ENCODE results near the gene LRRC4C.

The LRRC4C gene

DNA sequence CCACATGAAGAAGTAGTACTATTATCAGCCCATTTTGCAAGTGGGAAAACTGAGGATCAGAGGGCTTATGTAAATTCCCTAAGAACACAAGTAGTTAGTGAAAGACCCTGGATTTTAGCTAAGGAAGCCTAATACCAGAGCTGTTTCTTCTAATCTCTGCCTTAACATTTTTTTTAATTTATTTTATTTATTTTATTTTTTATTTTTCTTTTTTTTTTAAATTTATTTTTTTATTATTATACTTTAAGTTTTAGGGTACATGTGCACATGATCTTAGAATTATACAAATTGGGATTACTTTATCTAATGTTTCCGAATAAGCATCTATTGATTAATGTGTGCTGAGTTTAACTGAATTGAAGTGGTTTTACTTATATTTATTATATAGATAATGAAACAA lies 1015.3 kb downstream of the LRRC4C start:
- DNase-seq (ENCODE audit: low read depth): no peak

DNA sequence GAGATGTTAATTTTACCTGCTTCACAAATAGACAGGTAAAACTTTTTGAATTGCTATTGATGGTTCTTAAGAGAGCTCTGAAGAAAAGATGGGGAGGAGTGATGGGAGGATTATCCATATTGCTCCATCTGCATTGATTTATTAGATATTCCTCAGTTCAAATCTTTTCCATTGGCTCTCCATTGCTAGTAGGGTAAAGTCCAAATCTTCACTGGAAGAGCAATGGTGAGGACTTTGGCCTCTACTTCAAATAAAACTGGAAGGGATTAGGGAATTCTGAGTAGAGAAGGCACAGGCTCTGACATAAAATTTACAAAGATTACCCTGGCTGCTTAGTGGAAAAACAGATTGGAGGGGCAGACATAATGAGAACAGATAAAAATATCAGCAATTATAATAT lies 1024.1 kb downstream of the LRRC4C start:
- DNase-seq (ENCODE audit: low read depth): no peak
- H3K4me3 ChIP-seq (ENCODE audit: low read depth, low read length): no peak overlapping the region

More for the DNA sequence above, 1015.3 kb downstream of the LRRC4C start:
- H3K4me3 ChIP-seq (ENCODE audit: low read depth, low read length): no peak overlapping the region

DNA sequence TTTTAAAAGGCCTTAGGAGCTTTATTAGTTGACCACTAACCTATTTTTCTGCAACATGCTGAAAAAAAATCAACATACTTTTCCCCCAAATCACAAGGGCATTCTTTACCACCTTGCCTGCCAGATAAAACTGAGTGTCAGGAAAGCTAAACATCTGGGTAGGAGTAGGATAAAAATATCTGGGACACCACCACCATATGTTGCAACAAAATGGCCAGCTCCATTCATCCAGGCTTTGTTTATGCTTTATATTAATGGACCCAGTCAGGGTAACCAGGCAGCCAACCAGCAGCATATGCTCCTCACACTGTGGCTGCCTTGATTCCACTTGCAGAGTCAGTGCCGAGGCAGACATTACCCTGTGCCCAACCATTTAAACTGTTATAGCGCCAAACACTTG lies 1024.5 kb downstream of the LRRC4C start:
- DNase-seq (ENCODE audit: low read depth): no peak
- no peak overlapping the region for H3K4me3 ChIP-seq (ENCODE audit: low read depth, low read length)

DNA sequence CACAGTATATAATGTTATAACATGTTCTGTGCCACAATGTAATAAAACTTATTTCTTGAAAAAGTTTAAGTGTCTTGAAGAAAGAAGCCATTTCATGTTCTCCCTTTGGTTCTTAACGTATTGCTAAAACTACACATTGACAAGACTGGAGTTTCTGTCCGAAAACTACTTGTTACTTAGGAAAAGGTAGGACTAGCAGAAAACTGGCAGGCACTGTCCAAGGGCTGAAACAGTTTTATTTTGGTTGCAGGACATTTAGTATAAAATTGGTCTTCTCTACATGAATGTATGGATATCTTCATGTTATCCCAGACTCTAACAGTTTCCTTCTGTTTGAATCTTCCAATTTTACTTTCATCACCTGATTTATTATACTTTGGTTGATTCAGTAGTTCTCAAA lies 1027.1 kb downstream of the LRRC4C start:
- no peak overlapping the region for H3K4me3 ChIP-seq (ENCODE audit: low read depth, low read length)
- no peak for DNase-seq (ENCODE audit: low read depth)

DNA sequence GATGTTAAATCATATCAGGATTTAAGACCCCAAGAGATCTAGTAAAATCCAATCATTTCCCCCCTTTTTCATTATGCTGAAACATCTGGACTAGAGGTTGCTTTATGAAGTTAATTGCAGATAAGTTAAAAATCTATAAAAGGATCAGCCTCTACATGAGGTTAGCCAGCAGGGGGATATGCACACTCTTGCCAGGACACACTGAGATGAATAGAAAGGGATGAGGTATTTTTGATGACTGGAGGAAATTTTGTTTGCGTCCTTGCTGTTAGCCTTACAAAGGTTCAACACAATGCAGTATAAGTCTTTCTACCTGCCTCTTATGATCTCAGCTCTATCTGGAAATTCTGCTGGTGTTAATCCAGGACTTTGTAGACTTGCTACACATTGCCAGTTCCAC lies 1034.3 kb downstream of the LRRC4C start:
- H3K4me3 ChIP-seq (ENCODE audit: low read depth, low read length): no peak overlapping the region
- DNase-seq (ENCODE audit: low read depth): no peak

DNA sequence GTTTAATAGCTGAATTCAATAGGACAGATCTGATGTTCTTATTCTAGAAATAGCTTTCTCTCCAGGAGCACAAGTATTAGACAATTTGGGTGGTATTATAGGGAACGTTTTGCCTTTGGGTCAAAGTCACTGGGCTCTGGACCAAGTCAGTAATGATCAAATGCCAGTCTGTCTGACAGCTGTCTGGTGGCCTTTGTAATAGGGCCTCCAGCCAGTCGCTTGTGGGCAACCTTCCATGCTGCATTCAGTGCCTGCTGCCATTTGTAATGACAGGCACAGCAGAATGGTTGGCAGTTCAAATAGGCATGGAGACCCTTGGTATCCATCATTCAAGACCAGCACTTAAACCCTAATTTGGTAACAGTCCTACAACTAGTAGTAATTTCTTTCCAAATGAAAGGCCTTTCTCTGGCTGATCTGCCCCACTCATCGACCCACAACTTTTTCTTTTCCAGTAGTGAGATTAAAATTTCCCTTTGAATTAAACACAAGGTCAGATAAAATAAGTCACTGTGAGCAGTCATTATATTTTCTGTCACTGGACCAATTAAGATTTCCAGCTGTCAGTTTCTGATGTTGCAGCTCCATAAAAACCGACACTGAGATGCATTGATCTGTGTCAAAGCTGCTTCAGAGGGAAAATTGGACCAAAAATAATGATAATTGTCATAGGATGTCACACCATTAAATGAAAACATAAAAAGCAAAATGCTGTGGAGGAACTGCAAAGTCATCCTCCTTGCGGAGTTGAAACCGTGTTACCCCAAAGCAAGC lies 1038.1 kb downstream of the LRRC4C start:
- DNase-seq (ENCODE audit: low read depth): no peak
- no peak overlapping the region for H3K4me3 ChIP-seq (ENCODE audit: low read depth, low read length)

DNA sequence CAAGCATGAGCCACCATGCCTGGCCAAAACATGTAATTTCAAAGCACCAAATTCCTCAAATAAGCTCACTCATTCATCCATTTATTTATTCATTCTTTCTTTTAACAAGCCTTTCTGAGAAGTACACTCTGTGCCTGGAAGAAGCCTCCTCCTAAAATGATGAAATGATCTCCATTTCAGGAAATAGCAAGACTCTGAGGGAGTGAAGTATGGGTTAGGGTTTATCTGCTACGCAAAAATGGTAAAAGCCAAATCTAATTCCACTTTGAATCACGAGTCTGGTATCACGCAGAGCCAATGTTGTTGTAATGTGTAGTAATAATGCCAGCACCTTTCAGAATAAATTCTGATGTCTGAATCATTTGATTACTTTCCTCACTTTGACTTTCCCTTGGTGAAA lies 1041.8 kb downstream of the LRRC4C start:
- H3K4me3 ChIP-seq (ENCODE audit: low read depth, low read length): no peak overlapping the region
- DNase-seq (ENCODE audit: low read depth): no peak

DNA sequence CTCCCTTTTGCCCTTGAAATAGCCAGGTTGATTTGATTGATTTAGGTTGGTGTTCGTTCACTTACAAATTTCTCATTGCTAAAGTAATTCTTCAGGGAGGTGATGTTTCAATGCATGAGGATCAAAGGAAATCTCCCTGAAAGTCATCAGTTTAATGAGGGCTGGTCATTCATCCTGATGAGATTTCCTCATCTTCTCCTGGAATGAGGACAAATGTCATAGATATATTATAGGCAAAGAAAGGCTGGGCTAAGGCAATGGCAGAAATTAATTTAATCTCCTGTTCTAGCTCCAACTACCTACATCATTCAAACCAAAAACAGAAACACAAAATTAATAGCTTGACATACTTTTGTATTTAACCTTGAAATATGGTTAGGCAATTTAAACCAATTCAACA lies 1052.1 kb downstream of the LRRC4C start:
- H3K4me3 ChIP-seq (ENCODE audit: low read depth, low read length): no peak overlapping the region
- DNase-seq (ENCODE audit: low read depth): no peak

DNA sequence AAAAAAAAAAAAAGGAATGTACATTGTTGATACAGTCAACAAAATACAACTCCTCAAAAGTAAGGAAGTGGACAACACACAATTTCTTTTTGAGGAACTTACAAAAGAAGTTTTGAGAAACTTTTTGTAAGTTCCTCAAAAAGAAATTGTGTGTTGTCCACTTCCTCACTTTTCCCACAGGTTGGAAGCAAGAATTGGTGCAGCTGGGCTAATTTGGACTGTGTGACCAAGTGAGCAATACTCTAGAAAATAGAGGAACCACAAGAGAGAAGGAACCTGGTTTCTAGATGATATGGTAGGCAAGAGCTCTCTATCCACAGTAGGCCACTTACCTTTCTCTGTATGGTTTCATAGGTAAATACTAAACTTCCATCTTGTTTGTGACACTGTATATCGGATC lies 1053.8 kb downstream of the LRRC4C start:
- no peak for DNase-seq (ENCODE audit: low read depth)
- no peak overlapping the region for H3K4me3 ChIP-seq (ENCODE audit: low read depth, low read length)

DNA sequence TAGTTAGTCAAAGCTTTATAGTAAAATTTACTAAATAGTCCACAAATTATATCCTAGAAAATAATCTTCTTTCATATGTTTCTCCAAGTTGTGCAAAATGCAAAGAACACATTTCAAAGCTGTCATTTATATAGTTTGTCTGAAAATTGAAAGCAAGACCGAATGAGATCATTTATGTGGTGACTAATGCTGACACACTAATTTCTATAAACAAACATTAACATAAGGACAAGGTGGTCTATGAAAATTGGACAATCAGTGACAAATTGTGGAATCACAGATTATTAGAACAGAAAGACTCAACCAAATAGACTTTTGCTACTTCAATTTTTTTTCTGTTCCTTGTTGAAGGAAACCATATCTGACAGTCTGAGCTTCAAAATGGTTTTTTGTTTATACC lies 1056.1 kb downstream of the LRRC4C start:
- H3K4me3 ChIP-seq (ENCODE audit: low read depth, low read length): no peak overlapping the region
- peak; percentile 2 for DNase-seq (ENCODE audit: low read depth)

DNA sequence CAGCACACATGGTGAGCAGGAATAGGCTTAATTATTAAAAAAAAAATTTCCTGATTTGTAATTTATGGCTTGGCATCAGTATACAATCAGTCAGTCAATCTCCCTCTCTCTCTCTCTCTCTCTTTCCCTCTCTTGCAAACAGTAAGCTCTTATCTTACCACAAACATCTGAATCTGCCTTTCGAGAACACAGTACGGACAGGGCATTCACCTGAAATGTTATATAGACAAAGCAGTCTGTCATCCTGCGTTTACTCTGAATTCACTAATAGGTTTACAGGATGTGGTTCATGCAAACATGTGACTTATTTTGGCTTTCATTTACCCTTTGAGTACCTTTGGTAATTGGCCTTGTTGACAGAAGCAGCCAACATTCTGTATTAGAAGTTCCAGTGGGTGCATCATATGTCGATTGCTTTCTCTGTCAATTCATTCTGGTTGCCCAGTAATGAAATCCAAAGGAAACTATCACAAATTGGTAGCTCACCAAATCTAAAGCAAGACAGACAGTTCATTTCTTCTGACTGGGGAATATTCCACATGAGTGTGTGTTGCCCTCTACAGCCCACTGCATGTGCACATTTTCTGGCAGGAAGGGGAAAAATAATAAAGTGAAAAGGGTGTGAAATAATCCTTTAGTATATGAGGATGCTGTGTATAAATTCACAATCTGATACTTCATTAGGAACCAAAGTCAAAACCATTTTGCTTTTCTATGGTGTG lies 1058.2 kb downstream of the LRRC4C start:
- no peak for DNase-seq (ENCODE audit: low read depth)
- H3K4me3 ChIP-seq (ENCODE audit: low read depth, low read length): no peak overlapping the region

DNA sequence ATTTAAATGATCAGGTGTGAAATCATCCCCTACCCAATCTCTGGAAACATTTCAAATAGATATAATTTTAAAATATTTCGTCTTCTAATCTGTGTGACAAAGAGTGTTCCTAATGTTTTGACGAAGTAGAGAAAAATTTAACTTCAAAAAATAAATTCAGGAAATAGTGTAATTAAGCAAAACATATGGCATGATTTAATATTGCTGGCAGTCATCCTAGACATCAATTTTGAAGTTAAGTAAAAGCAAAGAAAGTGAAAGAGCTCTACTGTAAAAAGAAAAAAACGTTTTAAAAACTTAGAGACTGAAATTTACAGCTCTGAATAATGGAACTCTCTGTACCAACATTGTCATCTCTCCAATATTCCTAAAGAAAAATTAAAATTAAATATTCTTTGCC lies 1062.3 kb downstream of the LRRC4C start:
- DNase-seq (ENCODE audit: low read depth): no peak
- H3K4me3 ChIP-seq (ENCODE audit: low read depth, low read length): no peak overlapping the region

DNA sequence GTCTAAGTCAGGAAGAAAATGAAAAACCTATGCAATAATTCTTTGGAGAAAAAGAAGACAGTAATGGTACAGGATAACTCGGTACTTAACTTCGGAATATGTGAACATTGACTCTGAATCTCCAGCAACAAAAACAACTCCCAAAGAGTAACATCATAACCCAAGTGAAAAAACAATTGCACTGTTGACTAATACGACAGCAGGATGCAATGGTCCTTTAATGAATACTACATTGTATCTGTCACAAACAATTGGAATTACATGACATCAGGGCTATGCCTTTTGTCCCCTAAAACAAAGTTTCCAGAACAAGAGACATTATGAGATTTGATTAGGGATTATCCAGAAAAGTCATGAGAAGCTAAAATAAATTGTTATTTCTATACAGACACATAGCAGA lies 1065.9 kb downstream of the LRRC4C start:
- DNase-seq (ENCODE audit: low read depth): no peak

DNA sequence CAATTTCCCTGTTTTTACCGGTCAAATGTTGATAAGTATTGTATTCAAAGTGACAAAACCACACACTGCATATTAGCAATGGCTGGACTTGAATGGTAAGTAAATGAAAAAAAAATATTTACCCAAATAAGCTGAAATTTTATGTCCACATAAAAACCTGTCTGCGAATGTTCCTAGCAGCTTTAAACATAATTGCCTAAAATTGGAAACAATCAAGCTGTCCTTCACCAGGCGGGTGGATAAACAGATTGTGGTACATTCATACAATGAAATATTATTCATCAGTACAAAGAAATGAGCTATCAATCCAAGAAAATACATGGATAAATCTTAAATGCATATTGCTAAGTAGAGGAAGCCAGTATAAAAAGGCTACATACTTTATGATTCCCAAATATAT lies 1067.8 kb downstream of the LRRC4C start:
- no peak for DNase-seq (ENCODE audit: low read depth)
- no peak overlapping the region for H3K4me3 ChIP-seq (ENCODE audit: low read depth, low read length)

More for the DNA sequence above, 1065.9 kb downstream of the LRRC4C start:
- H3K4me3 ChIP-seq (ENCODE audit: low read depth, low read length): no peak overlapping the region

DNA sequence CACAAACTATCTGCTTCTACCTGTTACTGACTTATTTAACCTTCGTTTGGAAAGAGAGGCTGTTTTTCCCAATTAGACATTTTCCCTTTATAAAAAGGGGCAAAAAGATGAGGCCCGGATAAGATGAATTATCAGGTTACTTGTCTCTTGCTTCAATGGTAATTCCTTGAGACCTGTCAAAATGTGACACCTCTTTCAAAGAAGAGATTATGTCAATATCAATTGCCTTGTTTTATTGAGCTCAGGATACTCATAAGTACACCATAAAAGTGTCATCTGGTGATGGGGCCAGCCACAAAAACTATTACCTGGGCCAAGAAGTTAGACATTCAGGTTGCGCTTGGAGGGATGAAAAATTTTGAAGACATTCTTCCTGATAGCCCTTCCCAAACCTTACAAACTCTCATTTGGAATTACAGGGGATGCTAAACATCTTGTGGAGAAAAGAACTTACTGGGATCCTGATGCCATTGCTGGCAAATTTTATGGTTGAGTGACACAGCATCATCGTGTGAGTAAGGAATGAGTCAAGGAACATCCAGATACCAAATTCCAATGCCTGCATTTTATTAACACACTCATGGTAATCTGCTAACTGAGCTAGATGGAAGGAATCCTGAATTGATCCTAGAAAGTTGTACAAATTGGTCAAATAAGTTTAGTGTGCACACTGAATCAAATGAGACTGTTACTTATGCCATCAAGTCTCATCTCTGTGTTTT lies 1071.2 kb downstream of the LRRC4C start:
- peak; percentile 36 for DNase-seq (ENCODE audit: low read depth)
- H3K4me3 ChIP-seq (ENCODE audit: low read depth, low read length): no peak overlapping the region

DNA sequence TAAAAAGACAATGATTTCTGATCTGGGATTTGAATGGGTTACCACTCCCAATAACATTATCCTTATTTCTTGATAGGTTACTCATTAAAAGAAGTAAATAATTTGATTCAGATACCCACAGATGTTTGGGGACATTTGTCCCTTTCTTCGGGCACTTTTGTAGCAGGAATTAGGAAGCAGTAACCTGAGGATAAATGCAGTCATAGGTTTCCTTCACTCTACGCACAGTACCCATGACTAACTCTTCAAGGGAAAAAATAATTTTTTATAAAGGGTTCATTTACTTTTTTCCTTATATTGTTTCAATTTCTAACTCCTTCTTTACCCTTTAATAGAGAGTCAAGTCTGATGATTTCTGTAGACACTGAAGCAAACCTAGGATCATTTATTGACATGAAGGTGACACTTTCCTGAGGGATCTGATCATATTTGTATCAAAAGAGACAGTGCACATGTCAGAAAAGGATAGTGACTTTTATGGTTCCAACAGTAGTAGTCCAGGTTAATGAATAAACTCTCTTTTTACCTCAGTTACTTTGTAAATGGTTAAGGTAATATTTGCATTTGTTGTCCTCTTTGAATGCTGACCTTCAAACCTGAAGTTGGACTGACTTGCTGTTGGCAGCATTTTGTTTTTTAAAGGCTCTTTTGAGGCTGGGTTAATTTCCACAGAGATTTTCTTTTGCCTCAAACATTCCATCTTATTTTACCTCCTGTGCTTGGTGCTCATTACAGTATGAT lies 1072.0 kb downstream of the LRRC4C start:
- H3K4me3 ChIP-seq (ENCODE audit: low read depth, low read length): no peak overlapping the region
- DNase-seq (ENCODE audit: low read depth): no peak

DNA sequence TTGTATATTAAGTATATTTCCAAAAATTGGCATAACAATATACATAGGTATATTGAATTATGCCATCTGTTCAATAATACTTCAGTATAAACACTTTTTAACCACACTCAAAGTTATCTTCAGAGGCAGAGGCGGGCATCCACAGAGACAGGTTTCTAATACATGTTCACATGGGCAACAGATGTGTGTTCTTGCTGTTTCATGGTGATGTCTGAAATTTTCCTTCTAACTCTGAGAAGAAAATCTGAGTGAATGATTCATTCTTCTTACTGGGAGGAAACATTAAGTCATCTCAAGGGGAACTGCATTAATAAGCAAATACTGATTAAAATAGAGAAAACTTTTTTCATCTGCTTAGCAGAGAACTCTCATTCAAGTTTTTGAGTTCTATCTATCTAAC lies 1074.5 kb downstream of the LRRC4C start:
- no peak overlapping the region for H3K4me3 ChIP-seq (ENCODE audit: low read depth, low read length)
- DNase-seq (ENCODE audit: low read depth): peak; percentile 39

DNA sequence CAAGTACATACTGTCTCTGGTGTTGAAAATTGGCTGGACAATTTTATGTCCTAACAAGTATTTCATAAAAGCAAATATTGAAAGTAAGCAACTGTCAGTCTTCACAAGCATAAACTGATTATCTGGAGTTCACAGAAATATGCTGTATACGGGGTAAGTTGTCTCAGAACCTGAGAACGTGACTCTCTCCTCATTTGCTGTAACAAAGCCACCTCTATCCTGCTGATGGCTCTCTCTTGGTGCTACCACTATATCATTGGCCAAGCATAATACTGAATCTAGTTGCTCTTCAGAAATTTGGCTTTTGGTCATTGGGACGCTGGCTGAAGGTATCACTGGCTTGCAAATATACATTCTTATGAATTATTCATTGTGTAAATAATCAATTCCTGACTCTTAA lies 1078.0 kb downstream of the LRRC4C start:
- no peak overlapping the region for H3K4me3 ChIP-seq (ENCODE audit: low read depth, low read length)

DNA sequence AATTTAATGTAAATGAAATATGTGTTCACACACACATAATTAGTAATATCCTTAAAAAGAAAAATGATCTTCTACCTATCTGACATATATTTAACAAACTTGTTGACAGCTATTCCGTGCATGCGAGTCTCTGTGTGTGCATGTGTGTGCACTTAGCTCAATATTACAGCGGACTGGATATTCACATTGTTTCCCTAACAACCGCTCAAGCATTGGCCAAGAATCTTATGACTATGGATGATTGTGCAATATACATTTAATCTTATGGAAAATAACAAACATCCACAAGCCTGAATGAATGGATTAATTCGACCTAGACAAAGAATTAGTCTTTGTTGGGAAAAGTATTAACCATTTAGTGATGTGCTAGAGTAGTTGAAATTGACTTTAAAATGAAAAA lies 1078.6 kb downstream of the LRRC4C start:
- no peak for DNase-seq (ENCODE audit: low read depth)
- H3K4me3 ChIP-seq (ENCODE audit: low read depth, low read length): no peak overlapping the region

More for the DNA sequence above, 1078.0 kb downstream of the LRRC4C start:
- no peak for DNase-seq (ENCODE audit: low read depth)

DNA sequence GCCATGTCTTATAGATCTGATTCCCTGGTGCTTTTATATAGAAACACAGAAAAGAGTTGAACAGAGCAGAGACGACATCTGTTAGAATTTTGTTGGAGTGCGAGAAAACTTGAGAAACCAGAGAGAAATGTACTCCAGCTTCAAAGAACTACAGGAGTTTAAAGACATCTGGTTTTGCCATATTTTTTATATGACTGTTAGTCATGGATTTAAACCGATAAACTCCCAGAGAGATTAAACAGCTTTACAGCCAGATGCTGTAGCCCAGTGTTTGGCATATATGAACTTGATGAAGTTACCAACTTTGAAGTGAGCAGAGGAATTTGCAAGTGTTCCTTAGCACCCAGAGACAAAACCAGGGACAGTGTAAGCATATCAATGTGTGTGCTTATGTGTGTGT lies 1083.1 kb downstream of the LRRC4C start:
- no peak overlapping the region for H3K4me3 ChIP-seq (ENCODE audit: low read depth, low read length)
- no peak for DNase-seq (ENCODE audit: low read depth)
